ENCODE data around the gene PIP5K1B. TPM values are rescaled to one million over a fixed set of nuclear protein-coding genes. Genes with fewer than 3 reads are reported as not detected.

Gene PIP5K1B
- total RNA-seq, 4 donors from 2014 or later = 1.2 to 2.6 (median 2.0) TPM

GRCh38 chr9:68733021-68733405 is 28.0 kb downstream of the PIP5K1B start:
- DNase-seq = no peak
- ATAC-seq = no peak
- intact Hi-C loops (cut with DNase I; ENCODE audit: low total_unique reads) = no loop called here
- in situ Hi-C loops (cut with MboI; ENCODE audit: low sequenced_read_pairs in 4 of 4) = loop anchor here in 1 of 4 donors (25.0 kb wide), 1 partner anchor 104 kb away; no protein-coding TSS in a partner anchor
- Histone ChIP-seq H3K4me1 (no peaks in the 10 kb centered on the region), H3K27me3 (no peaks in the 10 kb centered on the region), H3K4me3 (no peak overlapping the region), H3K27ac (no peak overlapping the region), H3K9me3 (no peaks in the 10 kb centered on the region), H3K36me3 (no peaks in the 10 kb centered on the region)
- TF ChIP-seq POLR2A (IDR thresholded peaks at IDR 0.05) (no peak), CTCF (IDR thresholded peaks at IDR 0.05 in 4 of 5, conservative IDR thresholded peaks at IDR 0.05 in 1 of 5) (no peak)

- DNase-seq (no peak), ATAC-seq (no peak)
- Histone ChIP-seq H3K4me1 (no peaks in the 10 kb centered on the region), H3K27me3 (no peaks in the 10 kb centered on the region), H3K36me3 (no peaks in the 10 kb centered on the region), H3K4me3 (no peak overlapping the region), H3K27ac (no peak overlapping the region), H3K9me3 (no peaks in the 10 kb centered on the region)
- intact Hi-C loops (cut with DNase I; ENCODE audit: low total_unique reads) = no loop called here
- no peak for TF ChIP-seq CTCF (IDR thresholded peaks at IDR 0.05 in 4 of 5, conservative IDR thresholded peaks at IDR 0.05 in 1 of 5)
- TF ChIP-seq POLR2A (IDR thresholded peaks at IDR 0.05) = no peak
- in situ Hi-C loops (cut with MboI; ENCODE audit: low sequenced_read_pairs in 4 of 4) = loop anchor here in 1 of 4 donors (25.0 kb wide), 1 partner anchor 99 kb away; no protein-coding TSS in a partner anchor
These were observed 33.3 kb downstream of the PIP5K1B start for GRCh38 chr9:68738358-68738757.

GRCh38 chr9:68739621-68740174 is 34.7 kb downstream of the PIP5K1B start:
- intact Hi-C loops (cut with DNase I; ENCODE audit: low total_unique reads) = no loop called here
- in situ Hi-C loops (cut with MboI; ENCODE audit: low sequenced_read_pairs in 4 of 4) = loop anchor here in 1 of 4 donors (25.0 kb wide), 1 partner anchor 98 kb away; no protein-coding TSS in a partner anchor

GRCh38 chr9:68740561-68740960 is 35.5 kb downstream of the PIP5K1B start:
- Histone ChIP-seq H3K36me3 (no peaks in the 10 kb centered on the region), H3K27ac (no peak overlapping the region), H3K27me3 (no peaks in the 10 kb centered on the region), H3K9me3 (no peaks in the 10 kb centered on the region), H3K4me1 (no peaks in the 10 kb centered on the region), H3K4me3 (no peak overlapping the region)
- TF ChIP-seq CTCF (IDR thresholded peaks at IDR 0.05 in 4 of 5, conservative IDR thresholded peaks at IDR 0.05 in 1 of 5) (no peak), POLR2A (IDR thresholded peaks at IDR 0.05) (no peak)
- intact Hi-C loops (cut with DNase I; ENCODE audit: low total_unique reads) (no loop called here), in situ Hi-C loops (cut with MboI; ENCODE audit: low sequenced_read_pairs in 4 of 4) (loop anchor here in 1 of 4 donors (25.0 kb wide), 1 partner anchor 97 kb away; no protein-coding TSS in a partner anchor)
- DNase-seq (no peak), ATAC-seq (no peak)

More at GRCh38 chr9:68739621-68740174, 34.7 kb downstream of the PIP5K1B start:
- H3K4me1 ChIP-seq = no peaks in the 10 kb centered on the region
- H3K9me3 ChIP-seq = no peaks in the 10 kb centered on the region
- no peak overlapping the region for H3K4me3 ChIP-seq
- DNase-seq (no peak), ATAC-seq (no peak)
- TF ChIP-seq POLR2A (IDR thresholded peaks at IDR 0.05) (no peak), CTCF (IDR thresholded peaks at IDR 0.05 in 4 of 5, conservative IDR thresholded peaks at IDR 0.05 in 1 of 5) (no peak)
- H3K27ac ChIP-seq = no peak overlapping the region
- H3K36me3 ChIP-seq = no peaks in the 10 kb centered on the region
- no peaks in the 10 kb centered on the region for H3K27me3 ChIP-seq
